ENCODE results near the gene SIGLEC5. TPM values are rescaled to one million over a fixed set of nuclear protein-coding genes. Genes with fewer than 3 reads are reported as not detected.

SIGLEC5 gene
- total and polyA plus RNA-seq, 2 of the 13 experiments (the other 11 are each of a cell fraction or from before 2014, with no cell fraction given) = not detected

DNA sequence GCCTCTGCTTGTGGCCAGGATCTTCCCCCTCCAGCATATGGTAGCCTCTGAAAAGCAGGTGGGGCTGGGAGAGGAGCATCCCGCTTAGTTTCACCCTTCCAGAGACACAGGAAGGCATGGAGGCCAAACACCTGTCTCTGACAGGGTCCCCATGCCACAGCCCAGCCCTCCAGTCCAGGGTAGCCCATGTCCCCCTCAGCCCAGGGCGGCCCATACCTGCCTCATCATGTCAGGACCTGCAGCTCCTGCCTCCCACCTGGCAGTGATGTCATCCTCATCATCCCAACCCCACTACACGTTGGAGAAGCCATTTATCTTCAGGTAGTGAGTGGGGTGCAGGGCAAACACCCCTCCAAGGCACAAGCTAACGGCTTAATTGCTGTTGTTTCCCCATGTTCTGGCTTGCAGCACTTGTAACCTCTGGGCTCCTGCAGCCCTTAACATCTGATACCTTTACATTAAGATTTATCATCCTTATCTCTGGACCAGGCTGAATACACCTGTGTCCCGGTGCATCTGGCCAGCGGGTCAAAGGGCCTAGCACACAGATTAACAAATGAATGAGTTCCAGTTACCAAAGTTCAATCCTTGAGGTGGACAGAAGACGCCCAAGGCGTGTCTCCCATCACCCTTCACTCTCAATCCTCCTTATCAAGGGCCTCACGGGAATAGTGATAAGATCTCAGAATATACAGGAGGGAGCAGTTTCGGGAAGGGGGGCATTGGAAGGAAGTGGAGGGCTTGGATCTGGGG lies 36.9 kb downstream of the SIGLEC5 start:
- ATAC-seq (no peak), FAIRE-seq (no peak), DNase-seq (ENCODE audit: low spot score) (no peak)
- in situ Hi-C loops (cut with HindIII; ENCODE audit: extremely low pct_ligation_motif_present, low pct_unique_long_range_greater_than_20kb) (no loop called here), intact Hi-C loops (cut with micrococcal nuclease; ENCODE audit: unreplicated experiment) (no loop called here)
- peak overlapping the region; percentile 68 for H3K4me2 ChIP-seq (ENCODE audit: low read depth, low read length)
- no peaks in the 10 kb centered on the region for H3K79me2 ChIP-seq (ENCODE audit: insufficient read depth, low read length)
- H2AFZ ChIP-seq (ENCODE audit: low read length) = no peak overlapping the region
- no peak overlapping the region for H3K27ac ChIP-seq (ENCODE audit: extremely low read length, insufficient read depth, low read length)
- no peaks in the 10 kb centered on the region for H3K9me3 ChIP-seq (ENCODE audit: low read length)
- H3K4me1 ChIP-seq (ENCODE audit: insufficient read depth, low read length) = peaks cover 6% of the 10 kb centered on the region; the same call in 1 of the 2 replicates
- H3K27me3 ChIP-seq (ENCODE audit: control insufficient read depth in 1 of 2, insufficient read depth in 2 of 2, low read length in 2 of 2) = no peaks in the 10 kb centered on the region; a peak in 1 of 5 replicates
- 17% methylated on average over 6 of the region's 10 CpGs for WGBS (ENCODE audit: low lambda C conversion rate)
- ChIA-PET CTCF (ENCODE audit: low intra/inter-chr PET ratio, low total read pairs) (no interaction called here), POLR2A (no interaction called here)
- no peaks in the 10 kb centered on the region for H4K20me1 ChIP-seq (ENCODE audit: insufficient read depth, low read length)
- peak overlapping the region; percentile 30; the same call in 1 of the 2 replicates for H3K9ac ChIP-seq (ENCODE audit: insufficient read depth, low read depth, low read length)
- no TSS peak for BruUV-seq (replicated peaks)
- H3K36me3 ChIP-seq (replicated peaks in 1 of 2; ENCODE audit: control insufficient read depth in 1 of 2, insufficient read depth in 2 of 2, low read length in 2 of 2) = no peaks in the 10 kb centered on the region
- TF ChIP-seq ARID2 (CRISPR knock-in tag; IDR thresholded peaks at IDR 0.05; ENCODE audit: borderline replicate concordance) (no peak), ZNF484 (CRISPR knock-in tag; IDR thresholded peaks at IDR 0.05; ENCODE audit: borderline replicate concordance, low read depth) (no peak), HNF1B (CRISPR knock-in tag; IDR thresholded peaks at IDR 0.05) (no peak), RARG (CRISPR knock-in tag; IDR thresholded peaks at IDR 0.05; ENCODE audit: low read depth) (no peak), CREB1 (IDR thresholded peaks at IDR 0.05) (0 out of 2 replicates have a peak, but pooled peaks have one; percentile 10), CREB1 (CRISPR knock-in tag; IDR thresholded peaks at IDR 0.05) (no peak), YY1 (IDR thresholded peaks at IDR 0.05; ENCODE audit: insufficient read depth, insufficient replicate concordance, low read depth, low read length) (no peak), ZNF558 (CRISPR knock-in tag; IDR thresholded peaks at IDR 0.05; ENCODE audit: borderline replicate concordance) (no peak), HDAC6 (IDR thresholded peaks at IDR 0.05; ENCODE audit: low read depth, low read length) (no peak), HES4 (CRISPR knock-in tag; IDR thresholded peaks at IDR 0.05; ENCODE audit: borderline replicate concordance) (no peak), CHCHD3 (CRISPR knock-in tag; IDR thresholded peaks at IDR 0.05) (no peak), ATF7 (IDR thresholded peaks at IDR 0.05) (peak; percentile 33; the same call in 1 of the 2 replicates), ATF7 (CRISPR knock-in tag; IDR thresholded peaks at IDR 0.05) (no peak), FOXP4 (CRISPR knock-in tag; IDR thresholded peaks at IDR 0.05) (no peak), ZNF747 (CRISPR knock-in tag; IDR thresholded peaks at IDR 0.05; ENCODE audit: borderline replicate concordance) (no peak)
- TF ChIP-seq, protein P1, sequence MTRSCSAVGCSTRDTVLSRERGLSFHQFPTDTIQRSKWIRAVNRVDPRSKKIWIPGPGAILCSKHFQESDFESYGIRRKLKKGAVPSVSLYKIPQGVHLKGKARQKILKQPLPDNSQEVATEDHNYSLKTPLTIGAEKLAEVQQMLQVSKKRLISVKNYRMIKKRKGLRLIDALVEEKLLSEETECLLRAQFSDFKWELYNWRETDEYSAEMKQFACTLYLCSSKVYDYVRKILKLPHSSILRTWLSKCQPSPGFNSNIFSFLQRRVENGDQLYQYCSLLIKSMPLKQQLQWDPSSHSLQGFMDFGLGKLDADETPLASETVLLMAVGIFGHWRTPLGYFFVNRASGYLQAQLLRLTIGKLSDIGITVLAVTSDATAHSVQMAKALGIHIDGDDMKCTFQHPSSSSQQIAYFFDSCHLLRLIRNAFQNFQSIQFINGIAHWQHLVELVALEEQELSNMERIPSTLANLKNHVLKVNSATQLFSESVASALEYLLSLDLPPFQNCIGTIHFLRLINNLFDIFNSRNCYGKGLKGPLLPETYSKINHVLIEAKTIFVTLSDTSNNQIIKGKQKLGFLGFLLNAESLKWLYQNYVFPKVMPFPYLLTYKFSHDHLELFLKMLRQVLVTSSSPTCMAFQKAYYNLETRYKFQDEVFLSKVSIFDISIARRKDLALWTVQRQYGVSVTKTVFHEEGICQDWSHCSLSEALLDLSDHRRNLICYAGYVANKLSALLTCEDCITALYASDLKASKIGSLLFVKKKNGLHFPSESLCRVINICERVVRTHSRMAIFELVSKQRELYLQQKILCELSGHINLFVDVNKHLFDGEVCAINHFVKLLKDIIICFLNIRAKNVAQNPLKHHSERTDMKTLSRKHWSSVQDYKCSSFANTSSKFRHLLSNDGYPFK (CRISPR knock-in tag; IDR thresholded peaks at IDR 0.05; ENCODE audit: borderline replicate concordance) = no peak
- peak overlapping the region; percentile 38 to 68 (median 56); a peak in 5 of 6 replicates for H3K4me3 ChIP-seq (replicated peaks in 1 of 3; ENCODE audit: insufficient read depth in 1 of 3, low read depth in 2 of 3, low read length in 3 of 3)
